ENCODE results near the gene JAG2. TPM values are rescaled to one million over a fixed set of nuclear protein-coding genes. Genes with fewer than 3 reads are reported as not detected.

JAG2 gene
- total RNA-seq, 1 donor from 2014 or later: 7.5 TPM

GRCh38 chr14:105168093-105168420, 519 bp downstream of the JAG2 start:
- H3K4me3 Mint-ChIP-seq (ENCODE audit: unreplicated experiment): peak overlapping the region; percentile 42
- no peak overlapping the region for H3K27ac Mint-ChIP-seq (ENCODE audit: unreplicated experiment)
- peaks cover 13% of the 10 kb centered on the region for H3K27me3 Mint-ChIP-seq (ENCODE audit: unreplicated experiment)
- H3K9me3 Mint-ChIP-seq (ENCODE audit: unreplicated experiment): no peaks in the 10 kb centered on the region
- H3K36me3 Mint-ChIP-seq (ENCODE audit: unreplicated experiment): no peaks in the 10 kb centered on the region
- DNase-seq (ENCODE audit: extremely low spot score, unreplicated experiment): no peak
- H3K4me1 Mint-ChIP-seq (ENCODE audit: unreplicated experiment): peaks cover 15% of the 10 kb centered on the region
- no peak for TF ChIP-seq CTCF (IDR thresholded peaks at IDR 0.05)

GRCh38 chr14:105167303-105168092, 1.1 kb downstream of the JAG2 start:
- TF ChIP-seq CTCF (IDR thresholded peaks at IDR 0.05): peak; percentile 15
- peaks cover 15% of the 10 kb centered on the region for H3K4me1 Mint-ChIP-seq (ENCODE audit: unreplicated experiment)
- H3K9me3 Mint-ChIP-seq (ENCODE audit: unreplicated experiment): no peaks in the 10 kb centered on the region
- H3K27me3 Mint-ChIP-seq (ENCODE audit: unreplicated experiment): peaks cover 13% of the 10 kb centered on the region
- H3K27ac Mint-ChIP-seq (ENCODE audit: unreplicated experiment): no peak overlapping the region
- H3K36me3 Mint-ChIP-seq (ENCODE audit: unreplicated experiment): no peaks in the 10 kb centered on the region
- no peak for DNase-seq (ENCODE audit: extremely low spot score, unreplicated experiment)
- H3K4me3 Mint-ChIP-seq (ENCODE audit: unreplicated experiment): peak overlapping the region; percentile 42

GRCh38 chr14:105166571-105167302, 1.8 kb downstream of the JAG2 start:
- Mint-ChIP-seq H3K4me3 (ENCODE audit: unreplicated experiment) (peak overlapping the region; percentile 22), H3K27ac (ENCODE audit: unreplicated experiment) (no peak overlapping the region), H3K9me3 (ENCODE audit: unreplicated experiment) (no peaks in the 10 kb centered on the region), H3K27me3 (ENCODE audit: unreplicated experiment) (peaks cover 13% of the 10 kb centered on the region), H3K36me3 (ENCODE audit: unreplicated experiment) (no peaks in the 10 kb centered on the region), H3K4me1 (ENCODE audit: unreplicated experiment) (peaks cover 15% of the 10 kb centered on the region)
- DNase-seq (ENCODE audit: extremely low spot score, unreplicated experiment): no peak
- no peak for TF ChIP-seq CTCF (IDR thresholded peaks at IDR 0.05)

- Mint-ChIP-seq H3K4me1 (ENCODE audit: unreplicated experiment) (peaks cover 15% of the 10 kb centered on the region), H3K9me3 (ENCODE audit: unreplicated experiment) (no peaks in the 10 kb centered on the region), H3K27me3 (ENCODE audit: unreplicated experiment) (peaks cover 13% of the 10 kb centered on the region), H3K27ac (ENCODE audit: unreplicated experiment) (no peak overlapping the region), H3K4me3 (ENCODE audit: unreplicated experiment) (no peak overlapping the region), H3K36me3 (ENCODE audit: unreplicated experiment) (no peaks in the 10 kb centered on the region)
- no peak for TF ChIP-seq CTCF (IDR thresholded peaks at IDR 0.05)
- no peak for DNase-seq (ENCODE audit: extremely low spot score, unreplicated experiment)
Observed at GRCh38 chr14:105165761-105166485, 2.7 kb downstream of the JAG2 start.

All from osteocyte (in vitro differentiated cells).